Endothelial cell (in vitro differentiated cells): ENCODE results near the gene DNAH8. TPM values are rescaled to one million over a fixed set of nuclear protein-coding genes. Genes with fewer than 3 reads are reported as not detected.

Source experiments
- DNase-seq: peaks from one replicate; pipeline ENCODE4 v3.0.0; 2021; ENCODE audit warnings: low spot score
- H3K27ac Mint-ChIP-seq: one replicate; pipeline ENCODE4 v1.8.0; 2021; ENCODE audit warnings: mixed read lengths, inconsistent platforms; ENCODE audit not compliant: unreplicated experiment
- H3K27me3 Mint-ChIP-seq: one replicate; pipeline ENCODE4 v1.8.0; 2021; ENCODE audit warnings: mild to moderate bottlenecking, moderate library complexity, mixed read lengths, inconsistent platforms; ENCODE audit not compliant: unreplicated experiment
- H3K36me3 Mint-ChIP-seq: one replicate; pipeline ENCODE4 v1.8.0; 2021; ENCODE audit warnings: mild to moderate bottlenecking, low read depth, mixed read lengths, inconsistent platforms; ENCODE audit not compliant: unreplicated experiment
- H3K4me1 Mint-ChIP-seq: one replicate; pipeline ENCODE4 v1.8.0; 2021; ENCODE audit warnings: mild to moderate bottlenecking, mixed read lengths, inconsistent platforms; ENCODE audit not compliant: unreplicated experiment
- H3K4me3 Mint-ChIP-seq: one replicate; pipeline ENCODE4 v1.8.0; 2021; ENCODE audit warnings: mild to moderate bottlenecking, mixed read lengths, inconsistent platforms; ENCODE audit not compliant: unreplicated experiment
- H3K9me3 Mint-ChIP-seq: one replicate; pipeline ENCODE4 v1.8.0; 2021; ENCODE audit warnings: mixed read lengths, inconsistent platforms; ENCODE audit not compliant: unreplicated experiment
- total RNA-seq: library from RNA; stranded (reverse); fragmentation: NEBNext Ultra II Directional; extraction: Animal tissue kit (Norgen Biotek cat#: 25700); gene quantifications from one replicate; pipeline ENCODE4 v1.2.1, GENCODE V29; 2021; ENCODE audit not compliant: unreplicated experiment
- TF ChIP-seq, protein P1 (sequence below): fragments of 200-600 bp; sonication (generic); IDR thresholded peaks from one replicate; pipeline ENCODE4 v1.5.0; 2021; ENCODE audit warnings: antibody characterized with exemption; ENCODE audit not compliant: unreplicated experiment

Gene DNAH8
- total RNA-seq, 1 donor from 2014 or later: 0.05 TPM

- H3K4me3 Mint-ChIP-seq: no peak overlapping the region
- peaks cover 2% of the 10 kb centered on the region for H3K27me3 Mint-ChIP-seq
- peaks cover 3% of the 10 kb centered on the region for H3K4me1 Mint-ChIP-seq
- no peak for DNase-seq
- TF ChIP-seq, protein P1, sequence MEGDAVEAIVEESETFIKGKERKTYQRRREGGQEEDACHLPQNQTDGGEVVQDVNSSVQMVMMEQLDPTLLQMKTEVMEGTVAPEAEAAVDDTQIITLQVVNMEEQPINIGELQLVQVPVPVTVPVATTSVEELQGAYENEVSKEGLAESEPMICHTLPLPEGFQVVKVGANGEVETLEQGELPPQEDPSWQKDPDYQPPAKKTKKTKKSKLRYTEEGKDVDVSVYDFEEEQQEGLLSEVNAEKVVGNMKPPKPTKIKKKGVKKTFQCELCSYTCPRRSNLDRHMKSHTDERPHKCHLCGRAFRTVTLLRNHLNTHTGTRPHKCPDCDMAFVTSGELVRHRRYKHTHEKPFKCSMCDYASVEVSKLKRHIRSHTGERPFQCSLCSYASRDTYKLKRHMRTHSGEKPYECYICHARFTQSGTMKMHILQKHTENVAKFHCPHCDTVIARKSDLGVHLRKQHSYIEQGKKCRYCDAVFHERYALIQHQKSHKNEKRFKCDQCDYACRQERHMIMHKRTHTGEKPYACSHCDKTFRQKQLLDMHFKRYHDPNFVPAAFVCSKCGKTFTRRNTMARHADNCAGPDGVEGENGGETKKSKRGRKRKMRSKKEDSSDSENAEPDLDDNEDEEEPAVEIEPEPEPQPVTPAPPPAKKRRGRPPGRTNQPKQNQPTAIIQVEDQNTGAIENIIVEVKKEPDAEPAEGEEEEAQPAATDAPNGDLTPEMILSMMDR: no peak
- H3K27ac Mint-ChIP-seq: no peak overlapping the region
- H3K9me3 Mint-ChIP-seq: peaks cover 5% of the 10 kb centered on the region
- peaks cover 4% of the 10 kb centered on the region for H3K36me3 Mint-ChIP-seq
These were observed 1.3 kb upstream of the DNAH8 start for GRCh38 chr6:38713812-38714211.

GRCh38 chr6:38714239-38715015 lies 684 bp upstream of the DNAH8 start:
- Mint-ChIP-seq H3K27me3 (peaks cover 2% of the 10 kb centered on the region), H3K9me3 (peaks cover 5% of the 10 kb centered on the region), H3K4me3 (no peak overlapping the region), H3K36me3 (peaks cover 4% of the 10 kb centered on the region), H3K27ac (no peak overlapping the region), H3K4me1 (peaks cover 3% of the 10 kb centered on the region)
- TF ChIP-seq, protein P1: no peak
- no peak for DNase-seq

- H3K36me3 Mint-ChIP-seq: no peaks in the 10 kb centered on the region
- no peaks in the 10 kb centered on the region for H3K9me3 Mint-ChIP-seq
- no peak overlapping the region for H3K27ac Mint-ChIP-seq
- DNase-seq: no peak
- TF ChIP-seq, protein P1: no peak
- peaks cover 3% of the 10 kb centered on the region for H3K4me1 Mint-ChIP-seq
- peaks cover 2% of the 10 kb centered on the region for H3K27me3 Mint-ChIP-seq
- no peak overlapping the region for H3K4me3 Mint-ChIP-seq
These were observed 1.7 kb downstream of the DNAH8 start for GRCh38 chr6:38716825-38717224.

- DNase-seq: no peak
- Mint-ChIP-seq H3K9me3 (no peaks in the 10 kb centered on the region), H3K27ac (no peak overlapping the region), H3K27me3 (peaks cover 2% of the 10 kb centered on the region), H3K36me3 (no peaks in the 10 kb centered on the region), H3K4me3 (no peak overlapping the region), H3K4me1 (no peaks in the 10 kb centered on the region)
- TF ChIP-seq, protein P1: no peak
These were observed 4.2 kb downstream of the DNAH8 start for GRCh38 chr6:38719358-38719757.

- no peak overlapping the region for H3K27ac Mint-ChIP-seq
- no peaks in the 10 kb centered on the region for H3K9me3 Mint-ChIP-seq
- H3K4me3 Mint-ChIP-seq: no peak overlapping the region
- H3K36me3 Mint-ChIP-seq: no peaks in the 10 kb centered on the region
- TF ChIP-seq, protein P1: no peak
- DNase-seq: no peak
- peaks cover 2% of the 10 kb centered on the region for H3K27me3 Mint-ChIP-seq
- H3K4me1 Mint-ChIP-seq: no peaks in the 10 kb centered on the region
These were observed 5.2 kb downstream of the DNAH8 start for GRCh38 chr6:38720295-38720694.
